ENCODE results near the gene NRF1. TPM values are rescaled to one million over a fixed set of nuclear protein-coding genes. Genes with fewer than 3 reads are reported as not detected.

NRF1 gene
- total and polyA plus RNA-seq, 2 of the 8 experiments (the other 6 are each of a cell fraction or from before 2014, with no cell fraction given), result 18.2 to 21.4 TPM

DNA sequence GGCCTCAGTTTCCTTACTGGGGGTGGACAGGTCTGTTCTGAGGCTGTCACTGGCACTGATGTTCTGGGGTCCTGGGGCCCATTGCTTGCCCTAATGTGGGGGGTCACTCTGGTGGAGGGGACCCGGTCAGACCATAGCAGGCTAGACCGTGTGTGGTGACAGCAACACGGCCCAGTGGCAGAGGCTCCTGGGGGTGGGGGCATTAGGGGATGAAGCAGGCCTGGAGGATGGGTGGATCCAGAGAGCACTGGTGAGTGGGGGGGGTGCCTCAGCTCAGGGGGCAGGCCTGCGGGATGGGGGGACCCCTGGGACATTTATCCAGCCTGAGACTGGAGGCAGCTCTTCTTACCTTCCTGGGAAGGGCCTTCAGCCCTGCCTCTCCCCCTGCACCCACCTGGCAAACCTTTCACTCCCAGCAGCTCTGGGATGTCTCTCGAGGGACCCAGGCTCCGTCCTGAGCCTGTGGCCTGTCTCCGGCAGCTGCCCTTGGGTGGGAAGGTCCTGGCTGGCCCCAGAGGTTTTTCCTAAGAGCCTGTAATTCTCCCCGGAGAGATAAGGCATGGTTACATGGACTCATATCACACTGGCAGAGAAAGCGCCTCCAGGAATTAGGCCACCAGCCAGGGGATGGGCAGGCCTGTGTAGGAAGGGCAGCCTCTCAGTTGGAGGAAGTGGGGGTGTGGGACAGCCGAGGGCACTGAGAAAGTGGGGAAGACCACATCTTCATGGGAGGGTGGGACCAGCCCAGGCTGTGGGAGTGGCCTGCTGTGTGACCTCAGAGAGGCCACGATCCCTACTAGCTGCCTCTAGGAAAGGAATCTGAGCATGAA, 193.6 kb downstream of the NRF1 start:
- Histone ChIP-seq H3K4me2 (ENCODE audit: insufficient read depth in 1 of 2, low read depth in 2 of 2, low read length in 2 of 2) (no peak overlapping the region), H3K14ac (ENCODE audit: insufficient read length) (no peak overlapping the region), H2BK12ac (ENCODE audit: low read depth, low read length) (no peak overlapping the region), H2AK5ac (ENCODE audit: low read depth, low read length) (no peak overlapping the region), H4K91ac (replicated peaks; ENCODE audit: insufficient read length, low read length) (no peak overlapping the region), H3K9ac (replicated peaks in 1 of 4; ENCODE audit: extremely low read depth in 1 of 4, low read depth in 3 of 4, low read length in 3 of 4) (no peak overlapping the region), H4K20me1 (replicated peaks in 1 of 2; ENCODE audit: control insufficient read depth in 1 of 2, insufficient read depth in 2 of 2, low read length in 2 of 2) (no peaks in the 10 kb centered on the region), H3K4me1 (replicated peaks in 1 of 4; ENCODE audit: control insufficient read depth in 3 of 4, insufficient read depth in 4 of 4, low read length in 3 of 4) (peaks cover 0 to 9% (median 4%) of the 10 kb centered on the region in 4 experiments; a peak in 4 of 7 replicates), H2BK120ac (replicated peaks; ENCODE audit: low read depth, low read length) (no peak overlapping the region), H2BK15ac (ENCODE audit: low read length) (no peak overlapping the region), H4K8ac (ENCODE audit: extremely low read depth, insufficient read depth, low read length) (no peak overlapping the region), H3K36me3 (ENCODE audit: control insufficient read depth in 2 of 4, insufficient read depth in 4 of 4, low read length in 3 of 4) (no peaks in the 10 kb centered on the region), H3K27ac (ENCODE audit: low read depth, low read length) (no peak overlapping the region), H3K56ac (replicated peaks; ENCODE audit: insufficient read length, low read depth, low read length) (no peak overlapping the region), H4K5ac (ENCODE audit: insufficient read length, low read depth, low read length) (peak overlapping the region; percentile 13), H3K27me3 (replicated peaks in 1 of 4; ENCODE audit: control insufficient read depth in 3 of 4, extremely low read depth in 1 of 4, insufficient read depth in 3 of 4, low read length in 3 of 4) (no peaks in the 10 kb centered on the region), H3K9me3 (ENCODE audit: insufficient read depth in 2 of 2, low read depth in 1 of 2, low read length in 1 of 2) (no peaks in the 10 kb centered on the region), H2BK20ac (ENCODE audit: low read length) (no peak overlapping the region), H3K79me1 (ENCODE audit: low read depth, low read length) (no peaks in the 10 kb centered on the region), H2AFZ (ENCODE audit: low read length) (no peak overlapping the region), H3K79me2 (ENCODE audit: control insufficient read depth in 1 of 2, insufficient read depth in 2 of 2, low read length in 2 of 2) (no peaks in the 10 kb centered on the region), H3K23me2 (ENCODE audit: low read depth, low read length) (no peaks in the 10 kb centered on the region), H3K23ac (ENCODE audit: insufficient read length) (no peak overlapping the region), H3K4me3 (ENCODE audit: extremely low read depth in 1 of 4, insufficient read depth in 2 of 4, low read depth in 3 of 4, low read length in 4 of 4) (no peak overlapping the region), H3K4ac (replicated peaks; ENCODE audit: insufficient read length, low read depth, low read length) (no peak overlapping the region), H2BK5ac (ENCODE audit: low read depth, low read length) (no peak overlapping the region), H3K18ac (ENCODE audit: extremely low read depth, low read length) (no peak overlapping the region)
- ChIA-PET POLR2A (ENCODE audit: partially characterized antibody) (interaction anchor here (1.4 kb wide), 1 partner anchor 18 kb away, joined by 3 read pairs; no protein-coding TSS in a partner anchor), CTCF (ENCODE audit: partially characterized antibody) (interaction anchor here (0.6 to 3.3 kb wide), 4 partner anchors 12 to 1133 kb away, joined by 3 to 10 read pairs (median 3); partner anchors contain the start of gene GARIN1A)
- DNase-seq (ENCODE audit: low read depth in 1 of 2, low spot score in 2 of 2) (no peak), FAIRE-seq (no peak)
- WGBS, 2 experiments (ENCODE audit: extremely low coverage in 1 of 2, insufficient coverage in 1 of 2, insufficient read length in 1 of 2, insufficient replicate concordance in 2 of 2, low coverage in 1 of 2, low lambda C conversion rate in 2 of 2, missing lambda C conversion rate in 1 of 2), result 85% methylated on average over 11 of the region's 11 CpGs; no CpG with 5 or more reads in 1 of the 2 experiments
- TF ChIP-seq RBBP5 (IDR thresholded peaks at IDR 0.05; ENCODE audit: borderline replicate concordance, low read depth, low read length), result no peak
- TF ChIP-seq, protein P1, sequence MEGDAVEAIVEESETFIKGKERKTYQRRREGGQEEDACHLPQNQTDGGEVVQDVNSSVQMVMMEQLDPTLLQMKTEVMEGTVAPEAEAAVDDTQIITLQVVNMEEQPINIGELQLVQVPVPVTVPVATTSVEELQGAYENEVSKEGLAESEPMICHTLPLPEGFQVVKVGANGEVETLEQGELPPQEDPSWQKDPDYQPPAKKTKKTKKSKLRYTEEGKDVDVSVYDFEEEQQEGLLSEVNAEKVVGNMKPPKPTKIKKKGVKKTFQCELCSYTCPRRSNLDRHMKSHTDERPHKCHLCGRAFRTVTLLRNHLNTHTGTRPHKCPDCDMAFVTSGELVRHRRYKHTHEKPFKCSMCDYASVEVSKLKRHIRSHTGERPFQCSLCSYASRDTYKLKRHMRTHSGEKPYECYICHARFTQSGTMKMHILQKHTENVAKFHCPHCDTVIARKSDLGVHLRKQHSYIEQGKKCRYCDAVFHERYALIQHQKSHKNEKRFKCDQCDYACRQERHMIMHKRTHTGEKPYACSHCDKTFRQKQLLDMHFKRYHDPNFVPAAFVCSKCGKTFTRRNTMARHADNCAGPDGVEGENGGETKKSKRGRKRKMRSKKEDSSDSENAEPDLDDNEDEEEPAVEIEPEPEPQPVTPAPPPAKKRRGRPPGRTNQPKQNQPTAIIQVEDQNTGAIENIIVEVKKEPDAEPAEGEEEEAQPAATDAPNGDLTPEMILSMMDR (IDR thresholded peaks at IDR 0.05; ENCODE audit: control extremely low read depth in 1 of 3, insufficient read depth in 1 of 3, low read depth in 1 of 3, low read length in 3 of 3), result no peak
- TF ChIP-seq NRF1 (IDR thresholded peaks at IDR 0.05; ENCODE audit: low read depth, low read length), result no peak
- no peak for TF ChIP-seq JUN (IDR thresholded peaks at IDR 0.05; ENCODE audit: low read depth, low read length)
- TF ChIP-seq SP4 (IDR thresholded peaks at IDR 0.05; ENCODE audit: low read length), result no peak
- no peak for TF ChIP-seq ZNF274 (IDR thresholded peaks at IDR 0.05; ENCODE audit: borderline replicate concordance, extremely low read depth, low read length)
- no peak for TF ChIP-seq GTF2F1 (IDR thresholded peaks at IDR 0.05; ENCODE audit: borderline replicate concordance, low read depth, low read length)
- no peak for TF ChIP-seq EGR1 (IDR thresholded peaks at IDR 0.05; ENCODE audit: borderline replicate concordance, low read depth, low read length)
- TF ChIP-seq, protein P2, sequence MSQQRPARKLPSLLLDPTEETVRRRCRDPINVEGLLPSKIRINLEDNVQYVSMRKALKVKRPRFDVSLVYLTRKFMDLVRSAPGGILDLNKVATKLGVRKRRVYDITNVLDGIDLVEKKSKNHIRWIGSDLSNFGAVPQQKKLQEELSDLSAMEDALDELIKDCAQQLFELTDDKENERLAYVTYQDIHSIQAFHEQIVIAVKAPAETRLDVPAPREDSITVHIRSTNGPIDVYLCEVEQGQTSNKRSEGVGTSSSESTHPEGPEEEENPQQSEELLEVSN (IDR thresholded peaks at IDR 0.05), result no peak
